Stimulated activated CD8-positive, alpha-beta memory T cell treated with anti-CD3 and anti-CD28 coated beads, Interleukin-4, amount 100 ng/mL, for 24 hours (primary cell): ENCODE measurements around the gene TSPAN7.

ENCODE experiments used
- DNase-seq: peaks from one replicate; pipeline ENCODE4 v3.0.0-alpha.2; 2020; ENCODE audit warnings: low read depth

The TSPAN7 gene

GRCh38 chrX:38595801-38596200 lies 34.5 kb downstream of the TSPAN7 start:
- no peak for DNase-seq

- no peak for DNase-seq
Observed at GRCh38 chrX:38596939-38597338, 35.6 kb downstream of the TSPAN7 start.

- no peak for DNase-seq
Observed at GRCh38 chrX:38599796-38600755, 38.7 kb downstream of the TSPAN7 start.

GRCh38 chrX:38601866-38602265 lies 40.5 kb downstream of the TSPAN7 start:
- DNase-seq: no peak

- DNase-seq: no peak
Observed at GRCh38 chrX:38606821-38607220, 45.5 kb downstream of the TSPAN7 start.

GRCh38 chrX:38607976-38608375 lies 46.6 kb downstream of the TSPAN7 start:
- DNase-seq: no peak

GRCh38 chrX:38610849-38611248 lies 49.5 kb downstream of the TSPAN7 start:
- DNase-seq: no peak

GRCh38 chrX:38612281-38612680 lies 50.9 kb downstream of the TSPAN7 start:
- DNase-seq: no peak

GRCh38 chrX:38614485-38614884 lies 53.1 kb downstream of the TSPAN7 start:
- DNase-seq: no peak

GRCh38 chrX:38616904-38617303 lies 55.6 kb downstream of the TSPAN7 start:
- no peak for DNase-seq

- no peak for DNase-seq
Observed at GRCh38 chrX:38618180-38618579, 56.8 kb downstream of the TSPAN7 start.

GRCh38 chrX:38620623-38621022 lies 59.3 kb downstream of the TSPAN7 start:
- DNase-seq: no peak

GRCh38 chrX:38626296-38626695 lies 65.0 kb downstream of the TSPAN7 start:
- DNase-seq: no peak

GRCh38 chrX:38627683-38628082 lies 66.3 kb downstream of the TSPAN7 start:
- no peak for DNase-seq

- no peak for DNase-seq
Observed at GRCh38 chrX:38628587-38628986, 67.2 kb downstream of the TSPAN7 start.

- no peak for DNase-seq
Observed at GRCh38 chrX:38632516-38632915, 71.2 kb downstream of the TSPAN7 start.

- no peak for DNase-seq
Observed at GRCh38 chrX:38634665-38635064, 73.3 kb downstream of the TSPAN7 start.

GRCh38 chrX:38636949-38637819 lies 75.8 kb downstream of the TSPAN7 start:
- DNase-seq: no peak

GRCh38 chrX:38638952-38639529 lies 77.7 kb downstream of the TSPAN7 start:
- DNase-seq: no peak

GRCh38 chrX:38639730-38640129 lies 78.4 kb downstream of the TSPAN7 start:
- no peak for DNase-seq

- no peak for DNase-seq
Observed at GRCh38 chrX:38641197-38641596, 79.9 kb downstream of the TSPAN7 start.

GRCh38 chrX:38643903-38644302 lies 82.6 kb downstream of the TSPAN7 start:
- no peak for DNase-seq

GRCh38 chrX:38646129-38646528 lies 84.8 kb downstream of the TSPAN7 start:
- no peak for DNase-seq
